ENCODE results near the gene BCOR. TPM values are rescaled to one million over a fixed set of nuclear protein-coding genes. Genes with fewer than 3 reads are reported as not detected.

BCOR gene
- total RNA-seq, 2 experiments from 2014 or later: 46.6 to 46.8 TPM

GRCh38 chrX:40084471-40085101 lies 13.2 kb downstream of the BCOR start:
- Mint-ChIP-seq H3K27me3 (no peaks in the 10 kb centered on the region), H3K4me1 (peaks cover 63% of the 10 kb centered on the region), H3K4me3 (peak overlapping the region; percentile 28), H3K36me3 (ENCODE audit: low read depth) (peaks cover 5% of the 10 kb centered on the region), H3K27ac (no peak overlapping the region), H3K9me3 (no peaks in the 10 kb centered on the region)
- no peak for DNase-seq
- ChIA-PET CTCF (interaction anchor here (0.5 kb wide), 1 partner anchor 302 kb away, joined by 3 read pairs; no protein-coding TSS in a partner anchor), POLR2A (interaction anchor here (1.2 kb wide), 1 partner anchor 90 kb away, joined by 4 read pairs; no protein-coding TSS in a partner anchor)

DNA sequence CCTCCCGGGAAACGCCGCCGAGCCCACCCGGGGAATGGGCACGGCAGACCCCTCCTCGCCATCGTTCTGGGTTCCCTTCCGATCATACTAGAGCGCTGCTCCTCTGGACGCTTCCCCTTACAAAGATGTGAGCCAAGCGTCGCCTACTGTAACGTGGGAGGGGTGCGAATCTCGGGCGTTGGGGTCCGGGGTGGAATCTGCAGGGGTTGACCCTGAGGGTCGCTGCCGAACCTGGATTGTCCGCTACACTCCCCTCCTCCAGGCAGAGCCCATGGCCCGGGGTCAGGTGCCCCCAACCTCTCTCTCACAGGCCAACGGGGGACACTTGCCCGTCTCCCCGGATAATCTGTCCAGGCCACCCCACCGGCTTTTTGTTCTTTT lies 13.8 kb downstream of the BCOR start:
- no peak for DNase-seq
- Mint-ChIP-seq H3K4me1 (peaks cover 61% of the 10 kb centered on the region), H3K4me3 (peak overlapping the region; percentile 28), H3K36me3 (ENCODE audit: low read depth) (peaks cover 5% of the 10 kb centered on the region), H3K27me3 (no peaks in the 10 kb centered on the region), H3K9me3 (no peaks in the 10 kb centered on the region), H3K27ac (no peak overlapping the region)
- CTCF ChIA-PET: interaction anchor here (0.5 kb wide), 1 partner anchor 302 kb away, joined by 3 read pairs; no protein-coding TSS in a partner anchor
- POLR2A ChIA-PET: interaction anchor here (1.2 kb wide), 1 partner anchor 91 kb away, joined by 4 read pairs; no protein-coding TSS in a partner anchor

GRCh38 chrX:40083120-40083978 lies 14.4 kb downstream of the BCOR start:
- no peaks in the 10 kb centered on the region for H3K27me3 Mint-ChIP-seq
- peaks cover 5% of the 10 kb centered on the region for H3K36me3 Mint-ChIP-seq (ENCODE audit: low read depth)
- POLR2A ChIA-PET: interaction anchor here (1.0 to 2.1 kb wide), 3 partner anchors 10 to 70 kb away, joined by 3 to 6 read pairs (median 3); no protein-coding TSS in a partner anchor
- H3K4me1 Mint-ChIP-seq: peaks cover 55% of the 10 kb centered on the region
- H3K9me3 Mint-ChIP-seq: no peaks in the 10 kb centered on the region
- H3K4me3 Mint-ChIP-seq: peak overlapping the region; percentile 32
- DNase-seq: peak; percentile 18
- no peak overlapping the region for H3K27ac Mint-ChIP-seq
- CTCF ChIA-PET: no interaction called here

- Mint-ChIP-seq H3K9me3 (no peaks in the 10 kb centered on the region), H3K27me3 (no peaks in the 10 kb centered on the region), H3K4me1 (peaks cover 58% of the 10 kb centered on the region), H3K36me3 (ENCODE audit: low read depth) (peaks cover 8% of the 10 kb centered on the region), H3K4me3 (peak overlapping the region; percentile 10), H3K27ac (no peak overlapping the region)
- ChIA-PET POLR2A (interaction anchor here (1.0 to 2.1 kb wide), 4 partner anchors 11 to 69 kb away, joined by 3 to 6 read pairs (median 3); partner anchors contain the start of gene BCOR), CTCF (no interaction called here)
- no peak for DNase-seq
Measured at GRCh38 chrX:40082447-40083119, 15.2 kb downstream of the BCOR start.

DNA sequence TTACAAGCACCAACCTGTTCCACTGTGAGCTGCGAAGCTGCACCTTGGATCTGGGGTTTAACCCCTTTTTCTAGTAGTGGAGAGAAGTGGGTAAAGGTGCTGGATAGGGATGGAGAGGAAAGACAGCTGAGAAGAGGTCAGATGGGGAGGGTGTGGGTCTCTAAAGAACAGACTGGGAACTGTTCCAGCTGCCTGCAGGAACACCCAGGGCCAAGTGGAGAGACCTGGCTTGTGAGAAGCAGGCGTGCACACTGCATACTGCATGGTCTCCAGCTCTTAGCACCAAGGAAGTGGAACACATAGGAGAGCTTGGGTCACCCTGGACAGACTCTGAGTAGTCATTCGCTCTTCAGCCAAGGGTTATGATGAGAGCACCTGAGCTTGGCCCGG lies 16.1 kb downstream of the BCOR start:
- ChIA-PET CTCF (no interaction called here), POLR2A (interaction anchor here (1.1 to 2.1 kb wide), 3 partner anchors 16 to 351 kb away, joined by 3 to 6 read pairs (median 3); partner anchors contain the start of gene BCOR)
- H3K9me3 Mint-ChIP-seq: no peaks in the 10 kb centered on the region
- no peak overlapping the region for H3K27ac Mint-ChIP-seq
- no peaks in the 10 kb centered on the region for H3K27me3 Mint-ChIP-seq
- H3K4me1 Mint-ChIP-seq: peaks cover 55% of the 10 kb centered on the region
- no peak for DNase-seq
- peaks cover 10% of the 10 kb centered on the region for H3K36me3 Mint-ChIP-seq (ENCODE audit: low read depth)
- no peak overlapping the region for H3K4me3 Mint-ChIP-seq

GRCh38 chrX:40080894-40081678 lies 16.7 kb downstream of the BCOR start:
- ChIA-PET POLR2A (interaction anchor here (1.1 to 2.1 kb wide), 3 partner anchors 17 to 350 kb away, joined by 3 to 6 read pairs (median 3); partner anchors contain the start of gene BCOR), CTCF (no interaction called here)
- no peak for DNase-seq
- H3K27ac Mint-ChIP-seq: no peak overlapping the region
- H3K4me1 Mint-ChIP-seq: peaks cover 54% of the 10 kb centered on the region
- H3K36me3 Mint-ChIP-seq (ENCODE audit: low read depth): peaks cover 13% of the 10 kb centered on the region
- no peaks in the 10 kb centered on the region for H3K9me3 Mint-ChIP-seq
- H3K4me3 Mint-ChIP-seq: no peak overlapping the region
- H3K27me3 Mint-ChIP-seq: no peaks in the 10 kb centered on the region

GRCh38 chrX:40079572-40079971 lies 18.2 kb downstream of the BCOR start:
- H3K36me3 Mint-ChIP-seq (ENCODE audit: low read depth): peaks cover 18% of the 10 kb centered on the region
- H3K27me3 Mint-ChIP-seq: no peaks in the 10 kb centered on the region
- H3K9me3 Mint-ChIP-seq: no peaks in the 10 kb centered on the region
- CTCF ChIA-PET: no interaction called here
- DNase-seq: no peak
- no peak overlapping the region for H3K27ac Mint-ChIP-seq
- H3K4me1 Mint-ChIP-seq: peaks cover 43% of the 10 kb centered on the region
- no peak overlapping the region for H3K4me3 Mint-ChIP-seq
- POLR2A ChIA-PET: no interaction called here

DNA sequence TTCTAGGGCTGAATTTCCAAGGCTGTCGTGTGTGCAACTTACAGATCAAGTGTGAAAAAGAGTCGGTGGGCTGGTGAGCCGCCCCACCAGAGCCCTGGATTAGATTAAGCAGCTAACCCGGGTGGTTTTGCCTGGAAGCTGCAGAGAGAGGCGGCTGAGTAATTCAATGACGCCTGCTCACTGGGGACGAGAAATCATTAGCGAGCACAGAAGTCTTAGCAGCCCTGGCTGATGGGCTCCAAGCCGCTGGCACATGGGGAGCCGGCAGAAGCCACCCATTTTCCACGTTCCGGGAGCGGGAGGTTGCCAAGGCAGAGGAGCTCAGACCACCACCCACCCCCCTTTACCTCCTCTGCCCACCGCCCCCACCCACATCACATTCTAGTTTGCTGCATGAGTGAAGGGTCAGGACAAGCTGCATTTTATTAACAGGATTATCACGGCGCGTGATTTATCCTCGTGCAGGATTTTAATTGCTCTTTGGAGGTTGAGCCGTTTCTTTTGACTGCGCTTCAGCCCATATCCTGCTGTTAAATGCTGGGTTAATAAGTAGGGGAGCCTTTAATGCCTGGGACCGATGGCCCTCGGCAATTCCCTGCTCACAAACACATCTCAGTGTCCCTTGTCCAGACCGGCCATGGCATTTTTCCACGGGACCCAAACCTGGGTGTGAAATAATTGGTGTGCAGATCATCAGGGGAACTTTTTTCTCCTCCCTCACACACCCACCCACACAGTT lies 19.1 kb downstream of the BCOR start:
- DNase-seq: no peak
- ChIA-PET CTCF (no interaction called here), POLR2A (no interaction called here)
- Mint-ChIP-seq H3K9me3 (no peaks in the 10 kb centered on the region), H3K36me3 (ENCODE audit: low read depth) (peaks cover 25% of the 10 kb centered on the region), H3K4me1 (peaks cover 35% of the 10 kb centered on the region), H3K27ac (no peak overlapping the region), H3K27me3 (no peaks in the 10 kb centered on the region), H3K4me3 (no peak overlapping the region)

DNA sequence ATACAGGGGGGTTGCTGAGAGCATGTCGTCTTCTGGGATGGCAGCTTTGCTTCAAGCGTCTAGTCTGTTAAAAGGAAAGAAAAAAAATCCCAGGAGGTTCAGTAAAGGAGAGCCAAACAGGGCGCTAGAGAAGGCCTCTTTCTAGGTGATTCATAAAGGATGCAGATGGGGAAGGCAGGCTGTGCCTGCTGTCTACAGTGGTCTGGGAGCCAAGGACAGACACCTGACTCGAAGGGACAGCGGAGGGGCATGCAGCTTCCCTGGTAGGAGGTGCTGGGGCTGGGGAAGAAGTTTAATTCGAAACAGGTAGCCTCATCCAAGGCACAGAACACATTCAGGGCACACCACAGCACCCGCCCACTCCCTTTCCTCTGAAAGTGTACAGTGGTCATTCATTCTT lies 19.9 kb downstream of the BCOR start:
- Mint-ChIP-seq H3K36me3 (ENCODE audit: low read depth) (peaks cover 33% of the 10 kb centered on the region), H3K4me3 (no peak overlapping the region), H3K27ac (no peak overlapping the region), H3K27me3 (no peaks in the 10 kb centered on the region), H3K9me3 (no peaks in the 10 kb centered on the region), H3K4me1 (peaks cover 34% of the 10 kb centered on the region)
- ChIA-PET POLR2A (interaction anchor here (1.5 kb wide), 1 partner anchor 21 kb away, joined by 4 read pairs; the partner anchor contains the start of gene BCOR), CTCF (interaction anchor here (1.2 kb wide), 1 partner anchor 190 kb away, joined by 3 read pairs; no protein-coding TSS in a partner anchor)
- no peak for DNase-seq

DNA sequence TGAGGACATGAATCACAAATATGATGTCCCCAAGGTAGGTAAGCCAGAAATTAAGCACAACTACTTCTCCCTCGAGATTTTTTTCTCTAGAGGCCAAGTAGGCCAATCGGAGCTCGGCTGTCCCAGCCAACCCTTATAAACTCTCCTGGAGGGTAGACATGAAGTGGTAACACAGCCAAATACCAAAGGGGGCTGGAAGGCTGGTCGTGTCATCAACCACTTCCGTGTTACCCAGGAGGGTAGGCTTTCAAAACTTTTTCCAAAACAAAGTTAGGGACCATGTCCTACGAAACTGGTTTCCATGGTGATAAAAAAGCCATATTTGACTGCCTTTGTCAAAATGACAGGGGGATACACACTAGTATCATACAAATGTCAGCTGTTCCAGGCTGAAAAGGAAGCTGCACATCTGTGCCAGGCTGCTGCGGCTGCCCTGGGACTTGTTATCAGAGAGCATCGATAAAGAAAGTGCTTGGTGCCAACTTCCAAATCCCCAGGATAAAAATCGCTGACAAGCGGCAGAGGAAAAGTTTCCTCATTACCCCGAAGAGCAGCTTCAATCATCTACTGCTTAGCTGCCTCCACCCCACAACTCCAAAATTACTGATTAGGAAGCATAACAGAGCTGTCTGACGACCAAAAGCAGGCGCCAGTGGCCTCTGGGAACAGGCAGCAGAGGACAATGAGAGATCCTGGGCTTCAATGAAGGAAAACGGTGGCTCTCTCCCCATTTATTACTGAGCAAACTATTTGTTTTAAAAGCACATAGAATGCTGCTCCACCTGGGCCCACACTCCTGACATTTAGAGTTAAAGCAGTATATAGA lies 20.8 kb downstream of the BCOR start:
- Mint-ChIP-seq H3K27ac (no peak overlapping the region), H3K27me3 (no peaks in the 10 kb centered on the region), H3K4me1 (peaks cover 31% of the 10 kb centered on the region), H3K9me3 (no peaks in the 10 kb centered on the region), H3K4me3 (no peak overlapping the region), H3K36me3 (ENCODE audit: low read depth) (peaks cover 40% of the 10 kb centered on the region)
- DNase-seq: no peak
- POLR2A ChIA-PET: interaction anchor here (1.5 kb wide), 1 partner anchor 22 kb away, joined by 4 read pairs; the partner anchor contains the start of gene BCOR
- CTCF ChIA-PET: interaction anchor here (1.2 kb wide), 1 partner anchor 190 kb away, joined by 3 read pairs; no protein-coding TSS in a partner anchor

DNA sequence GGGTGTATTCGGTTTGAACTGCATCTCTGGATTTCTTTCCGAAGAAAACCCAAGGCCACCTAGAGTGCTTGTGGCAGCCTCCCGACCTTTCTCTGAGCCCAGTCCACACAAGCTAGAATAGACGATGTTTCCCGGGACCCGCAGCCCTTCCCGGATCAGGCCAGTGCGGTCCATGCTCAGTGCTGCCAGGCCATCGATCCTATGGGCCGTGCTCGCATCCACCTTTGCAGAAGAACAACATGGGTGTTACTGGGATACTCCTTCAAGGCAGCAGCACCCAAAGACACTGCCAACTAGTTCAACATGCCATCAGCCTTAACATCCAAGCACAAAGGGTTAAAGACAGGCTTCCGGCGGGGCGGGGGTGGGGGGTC lies 22.8 kb downstream of the BCOR start:
- ChIA-PET CTCF (no interaction called here), POLR2A (no interaction called here)
- Mint-ChIP-seq H3K9me3 (no peaks in the 10 kb centered on the region), H3K4me1 (peaks cover 32% of the 10 kb centered on the region), H3K27ac (no peak overlapping the region), H3K27me3 (no peaks in the 10 kb centered on the region), H3K36me3 (ENCODE audit: low read depth) (peaks cover 54% of the 10 kb centered on the region), H3K4me3 (no peak overlapping the region)
- DNase-seq: no peak
